Endometrial microvascular endothelial cells (primary cell): ENCODE measurements around the gene DNAI2. TPM values are rescaled to one million over a fixed set of nuclear protein-coding genes. Genes with fewer than 3 reads are reported as not detected.

Source experiments
- in situ Hi-C: cut with HindIII; loops from 2 replicates; pipeline ENCODE4 v1.10.0; 2017; ENCODE audit warnings: low sequenced_read_pairs, low pct_unique_long_range_greater_than_20kb; ENCODE audit errors: inconsistent ontology term
- total RNA-seq: library from RNA; depleted of rRNA; stranded (reverse); fragments of >200 nt; gene quantifications from one replicate; pipeline ENCODE4 v1.2.3, GENCODE V29; 2015; ENCODE audit errors: inconsistent ontology term

DNAI2 gene
- total RNA-seq, 1 donor from 2014 or later: not detected

DNA sequence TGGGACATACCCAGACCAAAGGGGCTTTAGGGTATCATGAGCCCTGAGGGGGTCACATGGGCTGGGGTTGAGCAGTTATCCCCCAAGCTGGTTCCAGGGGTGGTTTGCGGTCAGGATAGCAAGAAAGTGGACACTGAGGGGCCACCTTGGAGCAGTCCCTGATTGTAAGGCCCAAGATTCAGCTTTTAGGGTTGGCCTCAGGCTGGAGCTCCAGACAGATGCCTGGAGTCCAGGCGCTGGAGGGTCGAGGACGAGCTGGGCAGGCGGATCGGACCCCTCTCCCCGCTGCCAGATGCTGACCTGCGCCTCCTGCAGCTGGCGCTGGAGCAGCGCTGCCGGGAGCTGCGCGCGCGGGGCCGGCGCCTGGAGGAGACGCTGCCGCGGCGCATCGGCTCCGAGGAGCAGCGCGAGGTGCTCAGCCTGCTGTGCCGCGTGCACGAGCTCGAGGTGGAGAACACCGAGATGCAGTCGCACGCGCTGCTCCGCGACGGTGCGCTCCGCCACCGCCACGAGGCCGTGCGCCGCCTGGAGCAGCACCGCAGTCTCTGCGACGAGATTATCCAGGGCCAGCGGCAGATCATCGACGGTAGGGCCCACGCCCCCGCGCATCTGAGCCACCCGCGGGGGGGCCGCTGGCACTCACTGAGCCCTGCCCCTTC, 77.6 kb downstream of the DNAI2 start:
- in situ Hi-C loops: no loop called here

DNA sequence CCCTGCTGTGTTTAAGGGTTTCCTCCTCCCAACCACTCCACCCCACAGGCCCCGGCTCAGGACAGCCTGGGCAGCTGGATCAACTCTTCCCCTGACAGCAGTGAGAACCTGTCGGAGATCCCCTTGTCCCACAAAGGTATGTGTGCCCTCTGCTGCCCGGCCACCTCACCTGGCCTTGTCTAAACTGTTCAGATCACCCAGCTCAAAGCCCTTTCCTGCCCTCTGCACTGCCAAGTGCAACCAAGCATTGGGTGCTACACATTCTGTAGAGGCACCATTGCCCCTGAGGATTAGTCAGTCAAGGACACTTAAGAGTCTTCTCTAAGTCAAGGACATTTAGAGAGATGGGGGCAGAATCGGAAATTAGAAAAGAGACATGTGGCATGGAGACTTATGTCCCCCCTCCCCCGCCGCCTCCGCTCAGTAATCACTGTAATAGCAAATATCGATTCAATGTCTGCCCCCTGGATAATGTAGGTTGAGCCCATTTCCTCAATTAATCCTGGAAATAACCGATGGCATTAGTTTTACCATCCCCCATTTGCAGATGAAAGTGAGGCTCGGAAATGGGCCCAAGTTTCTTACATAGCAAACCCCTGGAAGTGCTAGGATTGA, 79.5 kb downstream of the DNAI2 start:
- in situ Hi-C loops: no loop called here

DNA sequence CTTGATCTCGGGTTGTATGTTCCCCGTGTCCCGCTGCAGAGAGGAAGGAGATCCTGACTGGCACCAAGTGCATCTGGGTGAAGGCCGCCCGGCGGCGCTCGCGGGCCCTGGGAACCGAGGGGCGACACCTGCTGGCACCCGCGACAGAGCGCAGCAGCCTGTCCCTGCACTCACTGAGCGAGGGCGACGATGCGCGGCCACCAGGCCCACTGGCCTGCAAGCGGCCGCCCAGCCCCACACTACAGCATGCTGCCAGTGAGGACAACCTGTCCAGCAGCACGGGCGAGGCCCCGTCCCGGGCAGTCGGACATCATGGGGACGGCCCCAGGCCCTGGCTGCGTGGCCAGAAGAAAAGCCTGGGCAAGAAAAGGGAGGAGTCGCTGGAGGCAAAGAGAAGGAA, 80.1 kb downstream of the DNAI2 start:
- in situ Hi-C loops: no loop called here

DNA sequence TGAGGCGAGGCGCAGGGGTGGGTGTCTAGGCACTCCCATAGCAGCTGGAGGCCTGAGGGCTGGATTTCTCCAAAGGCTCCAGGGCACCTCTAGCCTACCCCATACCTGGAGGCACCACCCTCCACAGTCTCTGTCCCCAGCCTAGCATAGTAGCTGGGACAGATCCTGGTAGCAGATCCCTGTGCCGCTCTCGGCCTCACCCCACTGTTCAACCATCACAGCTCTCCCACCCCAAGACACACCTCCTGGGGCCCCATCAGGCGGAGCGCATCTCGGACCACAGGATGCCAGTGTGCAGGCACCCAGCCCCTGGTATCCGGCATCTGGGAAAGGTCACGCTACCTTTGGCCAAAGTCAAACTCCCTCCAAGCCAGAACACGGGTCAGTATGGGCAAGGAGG, 80.5 kb downstream of the DNAI2 start:
- in situ Hi-C loops: no loop called here

DNA sequence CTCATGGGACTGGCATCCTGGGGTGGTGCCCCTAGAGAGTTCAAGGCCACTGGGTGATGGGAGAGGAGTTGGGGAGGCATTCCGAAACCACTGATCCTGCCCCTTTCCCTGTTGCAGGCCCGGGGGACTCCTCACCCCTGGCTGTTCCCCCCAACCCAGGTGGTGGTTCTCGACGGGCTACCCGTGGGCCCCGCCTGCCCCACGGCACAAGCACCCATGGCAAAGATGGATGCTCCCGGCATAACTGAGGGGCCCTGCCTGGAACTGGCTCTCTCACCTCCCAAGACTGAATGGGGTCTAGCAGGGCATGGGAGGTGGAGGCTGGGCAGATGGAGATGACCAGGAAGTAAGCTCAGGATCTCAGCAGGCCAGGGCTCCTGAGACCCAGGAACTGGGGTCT, 81.0 kb downstream of the DNAI2 start:
- in situ Hi-C loops: no loop called here

DNA sequence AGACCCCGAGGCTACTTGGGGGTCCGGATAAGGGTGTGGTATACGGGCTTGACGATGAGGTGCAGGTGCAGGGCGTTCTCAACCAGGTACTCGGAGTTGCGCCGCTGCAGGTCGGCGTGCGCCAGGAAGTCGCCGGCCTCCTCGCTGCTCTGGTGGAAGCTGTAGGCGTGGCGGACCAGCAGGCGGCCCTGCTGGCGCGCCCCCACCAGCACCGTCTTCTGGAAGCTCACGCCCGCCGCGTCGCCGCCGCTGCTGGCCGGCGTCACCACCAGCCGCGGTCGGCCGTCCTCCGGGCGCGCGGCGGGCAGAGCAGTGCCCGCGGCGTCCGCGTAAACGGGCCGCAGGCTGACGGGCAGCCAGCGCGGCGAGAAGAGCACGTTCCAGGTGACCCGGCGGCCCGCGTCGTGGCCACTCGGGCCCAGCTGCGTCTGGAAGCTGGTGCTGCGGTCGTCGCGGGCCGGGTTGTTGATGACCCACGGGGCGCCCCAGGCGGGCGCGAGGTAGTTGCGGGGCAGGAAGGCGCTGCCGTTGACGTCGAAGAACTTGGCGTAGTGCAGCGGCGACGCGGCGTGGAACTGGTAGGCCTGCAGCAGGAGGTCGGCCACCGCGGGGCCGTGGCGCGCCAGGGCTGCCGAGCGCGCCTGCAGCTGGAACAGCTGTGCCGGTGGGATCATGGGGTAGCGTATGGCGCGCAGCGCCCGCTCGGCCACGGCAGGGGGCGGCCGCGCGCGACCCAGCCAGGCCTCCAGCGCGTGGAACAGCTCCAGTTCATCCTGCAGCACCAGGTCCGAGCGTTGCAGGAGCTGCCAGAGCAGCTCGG, 82.8 kb downstream of the DNAI2 start:
- in situ Hi-C loops: no loop called here

DNA sequence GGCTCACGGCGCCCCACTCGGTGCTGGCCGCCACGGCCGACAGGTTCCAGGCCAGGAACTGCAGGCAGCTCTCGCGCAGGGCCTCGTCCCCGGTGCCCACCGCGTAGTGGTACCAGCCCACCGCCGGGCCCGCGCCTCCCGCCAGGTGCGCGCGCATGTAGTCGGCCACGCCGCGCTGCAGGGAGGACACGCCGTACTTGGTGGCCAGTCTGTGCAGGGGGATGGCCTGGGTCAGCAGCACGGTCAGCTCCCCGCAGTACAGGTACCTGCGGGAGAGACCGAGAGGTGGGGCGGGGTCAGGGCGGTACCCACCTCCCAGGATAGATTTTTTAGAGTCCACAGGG, 83.4 kb downstream of the DNAI2 start:
- in situ Hi-C loops: no loop called here

DNA sequence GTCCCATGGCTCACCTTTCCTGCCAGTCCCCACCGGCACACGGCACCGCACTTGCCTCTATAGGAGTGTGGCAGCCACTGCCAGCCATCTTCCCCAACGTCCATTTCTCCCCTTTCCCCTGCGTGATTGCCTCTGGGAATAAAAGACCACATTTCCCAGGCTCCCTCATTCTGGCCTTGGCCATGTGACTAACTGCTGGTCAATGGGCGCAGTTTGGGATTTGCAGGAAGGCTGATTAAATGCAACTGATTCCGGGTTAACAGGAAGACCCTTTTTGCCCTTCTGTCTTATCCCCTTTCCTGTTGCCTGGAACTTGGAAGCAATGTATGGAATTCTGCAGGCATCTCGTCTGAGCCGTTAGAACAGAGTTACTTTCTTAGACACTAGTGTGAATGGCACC, 84.7 kb downstream of the DNAI2 start:
- in situ Hi-C loops: no loop called here

DNA sequence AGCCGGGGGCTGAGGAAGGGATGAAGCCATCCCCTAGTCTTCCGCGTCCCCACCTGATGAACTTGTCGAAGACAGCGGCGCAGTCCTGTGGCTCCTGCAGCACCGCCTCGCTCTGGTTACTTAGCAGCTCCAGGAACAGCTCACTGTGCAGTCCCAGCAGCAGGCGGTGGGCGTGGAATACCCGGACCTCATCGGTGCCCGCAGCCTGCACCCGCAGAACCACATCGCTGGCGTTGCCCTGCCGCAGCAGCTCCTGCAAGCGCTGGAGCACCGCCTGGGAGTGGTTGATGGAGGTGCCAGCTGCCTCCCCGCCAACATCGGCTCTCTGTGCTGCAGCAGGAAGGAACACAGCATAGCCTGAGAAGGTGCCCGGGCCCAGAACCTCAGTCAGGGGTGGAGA, 85.9 kb downstream of the DNAI2 start:
- in situ Hi-C loops: no loop called here

DNA sequence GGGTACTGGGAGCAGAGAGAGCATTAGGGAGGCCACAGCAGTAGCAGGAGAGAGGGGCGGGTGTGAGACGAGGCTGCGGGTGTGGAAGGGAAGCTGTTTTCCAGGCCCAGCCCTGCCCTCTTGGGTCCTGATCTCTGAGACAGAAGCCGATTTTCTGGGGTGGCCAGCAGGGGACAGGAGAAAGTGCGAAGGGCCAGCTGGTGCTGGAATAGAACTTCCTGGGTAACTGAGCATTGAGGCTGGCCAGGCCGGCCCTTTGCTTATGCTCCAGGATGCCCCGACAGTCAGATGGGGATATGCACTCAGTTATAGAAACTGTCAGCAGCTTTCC, 86.8 kb downstream of the DNAI2 start:
- in situ Hi-C loops: no loop called here

DNA sequence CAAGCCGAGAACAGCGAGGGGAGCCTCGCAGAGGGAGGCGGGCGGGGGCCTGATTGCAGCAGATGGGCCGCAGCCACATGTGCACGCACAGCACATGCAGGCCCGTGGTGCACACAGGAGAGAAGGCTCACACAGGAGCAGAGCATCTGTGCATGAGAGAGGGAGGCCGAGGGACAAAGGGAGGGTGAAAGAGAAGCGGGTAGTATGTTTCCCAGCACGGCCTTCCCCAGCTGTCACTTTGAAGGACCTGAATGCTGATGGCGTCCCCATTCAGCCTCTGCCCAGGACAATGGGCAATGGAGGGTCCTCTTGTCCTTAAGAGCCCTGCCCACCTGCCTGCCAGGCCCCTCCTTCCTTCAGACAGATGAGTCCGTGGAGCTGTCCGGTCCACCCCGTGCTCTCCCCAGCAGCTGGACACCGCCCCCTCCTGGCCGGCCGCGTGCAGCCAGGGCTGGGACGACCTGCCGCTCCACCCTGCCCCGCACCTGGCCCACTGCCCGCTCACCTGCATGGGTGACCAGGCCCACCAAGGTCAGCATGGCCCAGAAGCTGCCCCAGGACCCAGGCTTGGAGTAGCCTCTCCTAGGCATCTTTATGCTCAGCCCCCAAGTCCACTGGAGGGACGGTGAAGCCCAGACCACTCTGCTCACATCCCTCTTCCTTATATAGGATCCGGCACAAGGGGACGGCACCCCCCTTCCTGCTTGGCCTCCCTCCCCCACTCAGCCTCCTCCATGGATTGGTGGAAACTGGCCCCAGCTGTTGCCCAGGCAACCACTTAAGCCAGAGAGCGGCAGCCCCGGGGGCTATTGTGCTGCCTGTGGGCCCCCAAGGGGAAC, 87.4 kb downstream of the DNAI2 start, which contains the start of gene BTBD17:
Gene BTBD17, minus strand, starts transcription at position 639 of the 839 bp plus-strand sequence. Its CDS starts 49 bp downstream, at position 590.
- in situ Hi-C loops: no loop called here

DNA sequence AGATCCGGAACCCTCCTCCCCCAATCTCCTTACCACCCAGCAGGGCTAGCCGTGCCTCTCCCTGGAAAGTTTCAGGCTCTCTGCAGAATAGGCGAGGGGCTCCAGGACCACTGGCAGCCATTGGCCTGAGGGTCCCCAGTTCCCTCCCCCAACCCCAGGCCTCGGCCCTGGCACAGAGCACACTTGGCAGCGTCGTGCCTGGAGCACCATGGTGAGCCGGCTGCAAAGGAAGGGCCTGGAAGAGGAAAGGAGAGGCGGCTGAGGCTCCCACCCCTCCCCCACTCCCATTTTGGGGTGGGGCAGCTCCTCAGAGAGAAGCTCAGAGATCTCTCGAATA, 88.0 kb downstream of the DNAI2 start:
- in situ Hi-C loops: no loop called here

DNA sequence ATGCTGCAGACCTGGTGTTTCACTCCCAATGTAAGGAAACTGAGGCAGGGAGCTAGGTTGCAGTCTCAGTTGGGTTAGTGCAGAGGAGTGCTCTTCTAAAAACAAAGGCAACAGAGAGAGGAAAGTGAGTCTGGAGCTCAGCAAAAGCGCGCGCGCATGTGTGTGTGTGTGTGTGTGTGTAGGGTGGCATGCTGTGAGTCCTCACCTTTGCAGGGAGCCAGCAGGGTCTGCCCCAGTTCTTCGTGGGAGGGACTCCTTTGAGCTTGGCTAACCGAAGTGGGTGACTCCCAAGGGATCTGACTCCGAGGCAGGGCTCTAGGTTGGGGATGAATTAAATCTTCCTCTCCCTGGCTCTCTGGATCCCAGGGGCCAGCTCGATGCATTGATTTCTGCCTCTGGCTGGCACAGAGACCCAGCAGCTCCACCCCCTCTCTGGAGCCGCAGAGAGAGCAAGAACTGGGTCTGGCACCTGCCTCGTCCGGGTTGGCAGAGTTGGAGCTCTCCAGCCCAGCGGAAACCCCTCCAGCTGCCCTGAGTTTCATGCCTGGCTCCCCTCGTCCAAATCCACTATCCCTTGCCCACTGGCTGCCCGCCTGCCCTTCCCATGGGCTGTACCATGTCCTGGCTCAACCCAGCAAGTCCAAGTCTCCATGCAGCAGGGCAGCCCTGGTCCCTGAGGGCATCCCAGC, 88.9 kb downstream of the DNAI2 start:
- in situ Hi-C loops: no loop called here

Other genes with a start within 250 kb of the DNAI2 start
- 213 TPM for gene RPL38, start 70.6 kb upstream of the DNAI2 start, total RNA-seq
- gene TTYH2, start 60.7 kb upstream of the DNAI2 start, total RNA-seq: not detected
- gene KIF19, start 52.0 kb downstream of the DNAI2 start, total RNA-seq: 0.09 TPM
- gene BTBD17, start 87.6 kb downstream of the DNAI2 start, total RNA-seq: not detected
- not detected for gene GPR142, start 93.3 kb downstream of the DNAI2 start, total RNA-seq
- gene GPRC5C, start 157.9 kb downstream of the DNAI2 start, total RNA-seq: not detected
- not detected for gene CD300A, start 192.4 kb downstream of the DNAI2 start, total RNA-seq